ENCODE measurements around the gene PPP1R36.

- TF ChIP-seq CTCF (IDR thresholded peaks at IDR 0.05) (no peak), EP300 (IDR thresholded peaks at IDR 0.05) (no peak), POLR2A (IDR thresholded peaks at IDR 0.05) (no peak), POLR2AphosphoS5 (IDR thresholded peaks at IDR 0.05) (no peak)
These were observed 81.0 kb downstream of the PPP1R36 start for GRCh38 chr14:64630778-64631177.

Data from sigmoid colon (tissue), 4 donors.